B cell (primary cell): ENCODE measurements around the gene SIK3. TPM values are rescaled to one million over a fixed set of nuclear protein-coding genes. Genes with fewer than 3 reads are reported as not detected.

Experiments used
- ATAC-seq: fragments of 200-7000 bp; cut with Tn5 transposase; one replicate; pipeline ENCODE4 v1.10.0; 2021; ENCODE audit warnings: low read depth, mild to moderate bottlenecking, moderate number of reproducible peaks, moderate library complexity
- CTCF ChIA-PET: fragments of 350-600 bp; sonication (Branson Sonifier 250); formaldehyde crosslinking; loops from one replicate; lab custom pipeline; 2021; ENCODE audit warnings: antibody characterized with exemption, inconsistent platforms; lab: Charles Lee
- POLR2A ChIA-PET: fragments of 350-600 bp; sonication (Branson Sonifier 250); formaldehyde crosslinking; loops from one replicate; lab custom pipeline; 2021; ENCODE audit warnings: antibody characterized with exemption; lab: Charles Lee
- DNase-seq: peaks from one replicate; pipeline ENCODE4 v3.0.0; 2013
- H2AFZ ChIP-seq: 2 replicates; pipeline ENCODE4 v1.6.1; 2012; ENCODE audit warnings: mild to moderate bottlenecking, low read depth, low read length; ENCODE audit not compliant: insufficient read depth, poor library complexity, severe bottlenecking
- H3K27ac ChIP-seq, 2 donors: 1 replicate in 1 of 2; 2 replicates in 1 of 2; pipeline ENCODE4 v1.5.1; 2012 to 2013; ENCODE audit warnings: low read length in 2 of 2, mild to moderate bottlenecking in 2 of 2, moderate library complexity in 1 of 2
- H3K27me3 ChIP-seq, 4 experiments: fragments of 200-600 bp in 1 of 4; sonication (generic) in 1 of 4; replicated peaks in 1 of 4; 1 replicate in 2 of 4; 2 replicates in 2 of 4; pipeline versions ENCODE4 v1.6.1 to v1.7.0; 2013 to 2016; ENCODE audit warnings: low read length in 3 of 4, mild to moderate bottlenecking in 2 of 4, mixed read lengths in 1 of 4, moderate library complexity in 1 of 4; ENCODE audit not compliant: insufficient read depth in 4 of 4, control insufficient read depth in 3 of 4; ENCODE audit errors: control extremely low read depth in 1 of 4
- H3K36me3 ChIP-seq, 2 experiments: replicated peaks in 1 of 2; 1 replicate in 1 of 2; 2 replicates in 1 of 2; pipeline versions ENCODE4 v1.6.1 to v1.7.1; 2013; ENCODE audit warnings: low read length in 1 of 2; ENCODE audit not compliant: insufficient read depth in 2 of 2, control insufficient read depth in 1 of 2; ENCODE audit errors: control extremely low read depth in 1 of 2, extremely low read depth in 1 of 2
- H3K4me1 ChIP-seq, 2 donors: fragments of 200-600 bp in 1 of 2; sonication (generic) in 1 of 2; 1 replicate in 1 of 2; 2 replicates in 1 of 2; pipeline versions ENCODE4 v1.5.1 to v1.6.1; 2013 to 2017; ENCODE audit warnings: low read length in 2 of 2; ENCODE audit not compliant: control insufficient read depth in 2 of 2, insufficient read depth in 2 of 2
- H3K4me2 ChIP-seq: replicated peaks from 2 replicates; pipeline ENCODE3; 2012; ENCODE audit warnings: mild to moderate bottlenecking, low read depth, low read length; ENCODE audit not compliant: poor library complexity, severe bottlenecking
- H3K4me3 ChIP-seq, 5 experiments: fragments of 200-600 bp in 1 of 5; sonication (generic) in 1 of 5; 1 replicate in 3 of 5; 2 replicates in 2 of 5; pipeline versions ENCODE4 v1.5.1 to v1.7.0; 2011 to 2016; ENCODE audit warnings: low read length in 4 of 5, mild to moderate bottlenecking in 4 of 5, low read depth in 2 of 5, control low read depth in 1 of 5, moderate library complexity in 1 of 5; ENCODE audit not compliant: insufficient read depth in 1 of 5; ENCODE audit errors: control extremely low read depth in 1 of 5, extremely low read depth in 1 of 5
- H3K79me2 ChIP-seq: fragments of 200-600 bp; sonication (generic); one replicate; pipeline ENCODE4 v1.6.0; 2016; ENCODE audit warnings: low read length; ENCODE audit not compliant: control insufficient read depth, insufficient read depth
- H3K9ac ChIP-seq: fragments of 200-600 bp; sonication (generic); 2 replicates; pipeline ENCODE4 v1.6.1; 2017; ENCODE audit warnings: mild to moderate bottlenecking, low read length, moderate library complexity
- H3K9me3 ChIP-seq, 3 donors: one replicate each; pipeline versions ENCODE4 v1.6.1 to v1.7.1; 2013; ENCODE audit warnings: low read length in 2 of 3; ENCODE audit not compliant: control insufficient read depth in 2 of 3, insufficient read depth in 1 of 3; ENCODE audit errors: control extremely low read depth in 1 of 3
- H4K20me1 ChIP-seq: 2 replicates; pipeline ENCODE4 v1.6.0; 2012; ENCODE audit warnings: mild to moderate bottlenecking, low read length; ENCODE audit not compliant: insufficient read depth, control insufficient read depth, poor library complexity, severe bottlenecking
- H3K27ac Mint-ChIP-seq: one replicate; pipeline ENCODE4 v1.8.0; 2021; ENCODE audit warnings: mixed read lengths
- H3K27me3 Mint-ChIP-seq: one replicate; pipeline ENCODE4 v1.8.0; 2021; ENCODE audit warnings: mixed read lengths
- H3K4me1 Mint-ChIP-seq: one replicate; pipeline ENCODE4 v1.8.0; 2021; ENCODE audit warnings: mixed read lengths
- H3K4me3 Mint-ChIP-seq: one replicate; pipeline ENCODE4 v1.8.0; 2021; ENCODE audit warnings: mixed read lengths
- H3K9me3 Mint-ChIP-seq: one replicate; pipeline ENCODE4 v1.8.0; 2022; ENCODE audit warnings: mixed read lengths; ENCODE audit not compliant: insufficient read depth
- EZH2 ChIP-seq: IDR thresholded peaks from 2 replicates; pipeline ENCODE4 v1.6.1; 2012; ENCODE audit warnings: borderline replicate concordance, low read depth, mild to moderate bottlenecking, moderate library complexity, low read length; ENCODE audit not compliant: insufficient read depth, poor library complexity, severe bottlenecking
- WGBS: methylation state at CpG from one replicate; pipeline ENCODE4 v1.1.5; 2013; ENCODE audit warnings: missing lambda C conversion rate; ENCODE audit not compliant: insufficient coverage; 5-methylcytosine and 5-hydroxymethylcytosine counted together
- intact Hi-C: fragments of 100-400 bp; cut with micrococcal nuclease; formaldehyde crosslinking; loops from one replicate; pipeline ENCODE4 v1.10.0; 2022
- polyA plus RNA-seq: library from polyadenylated mRNA; depleted of rRNA; stranded (reverse); fragments of >200 nt; gene quantifications from 2 replicates; pipeline ENCODE4 v1.2.3, GENCODE V29; 2012
- total RNA-seq, 2 donors: library from RNA; stranded (reverse); fragments of 120-200 nt in 1 of 2; gene quantifications; 1 replicate in 1 of 2; 2 replicates in 1 of 2; pipeline versions ENCODE4 v1.2.3 to v1.2.4, GENCODE V29; 2013 to 2022
- TF ChIP-seq, protein P1 (sequence below): fragments of 200-600 bp; IDR thresholded peaks from one replicate; pipeline ENCODE4 v1.8.0; 2022; ENCODE audit warnings: antibody characterized with exemption, mild to moderate bottlenecking

The SIK3 gene
- total and polyA plus RNA-seq, 2 donors (not counting 1 experiment from before 2014, with no cell fraction given) = 36.5 to 180 TPM

DNA sequence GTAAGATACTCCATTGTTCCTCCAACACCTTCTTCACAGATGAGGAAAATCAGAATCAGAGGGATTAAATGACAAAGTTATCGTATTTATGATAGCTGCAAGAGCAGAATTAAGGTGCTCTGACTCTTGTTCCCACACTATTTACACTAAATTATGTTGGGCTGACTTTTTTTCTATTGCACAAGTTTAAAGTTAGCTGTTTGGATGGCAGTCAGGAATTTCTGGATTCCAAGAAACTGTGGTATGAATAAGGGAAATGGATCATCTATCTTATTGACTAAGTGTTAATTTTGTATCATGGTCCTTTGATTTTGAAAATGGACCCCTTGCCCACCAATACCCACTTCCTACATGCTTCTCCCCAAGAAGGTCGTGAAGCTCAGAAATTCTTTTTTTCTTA lies 240.9 kb downstream of the SIK3 start:
- peaks cover 13% of the 10 kb centered on the region for H3K79me2 ChIP-seq
- DNase-seq (no peak), ATAC-seq (no peak)
- no peak overlapping the region for H3K9ac ChIP-seq
- no CpG with 5 or more reads among the region's 2 CpGs for WGBS
- H4K20me1 ChIP-seq = peaks cover 51% of the 10 kb centered on the region
- Mint-ChIP-seq H3K4me3 (no peak overlapping the region), H3K9me3 (no peaks in the 10 kb centered on the region), H3K4me1 (peaks cover 33% of the 10 kb centered on the region), H3K27ac (no peak overlapping the region), H3K27me3 (no peaks in the 10 kb centered on the region)
- peaks cover 23 to 31% of the 10 kb centered on the region in 2 donors for H3K4me1 ChIP-seq
- no peaks in the 10 kb centered on the region for H3K27me3 ChIP-seq
- no peak overlapping the region for H3K27ac ChIP-seq
- POLR2A ChIA-PET = no interaction called here
- peaks cover 2 to 58% of the 10 kb centered on the region in 2 experiments for H3K36me3 ChIP-seq
- no peaks in the 10 kb centered on the region for H3K9me3 ChIP-seq
- H3K4me3 ChIP-seq = no peak overlapping the region
- intact Hi-C loops = no loop called here
- H3K4me2 ChIP-seq = no peak overlapping the region
- H2AFZ ChIP-seq = no peak overlapping the region
- CTCF ChIA-PET = interaction anchor here (0.8 to 2.1 kb wide), 2 partner anchors 23 to 249 kb away, joined by 4 to 7 read pairs; no protein-coding TSS in a partner anchor
- TF ChIP-seq EZH2 = no peak
- TF ChIP-seq, protein P1, sequence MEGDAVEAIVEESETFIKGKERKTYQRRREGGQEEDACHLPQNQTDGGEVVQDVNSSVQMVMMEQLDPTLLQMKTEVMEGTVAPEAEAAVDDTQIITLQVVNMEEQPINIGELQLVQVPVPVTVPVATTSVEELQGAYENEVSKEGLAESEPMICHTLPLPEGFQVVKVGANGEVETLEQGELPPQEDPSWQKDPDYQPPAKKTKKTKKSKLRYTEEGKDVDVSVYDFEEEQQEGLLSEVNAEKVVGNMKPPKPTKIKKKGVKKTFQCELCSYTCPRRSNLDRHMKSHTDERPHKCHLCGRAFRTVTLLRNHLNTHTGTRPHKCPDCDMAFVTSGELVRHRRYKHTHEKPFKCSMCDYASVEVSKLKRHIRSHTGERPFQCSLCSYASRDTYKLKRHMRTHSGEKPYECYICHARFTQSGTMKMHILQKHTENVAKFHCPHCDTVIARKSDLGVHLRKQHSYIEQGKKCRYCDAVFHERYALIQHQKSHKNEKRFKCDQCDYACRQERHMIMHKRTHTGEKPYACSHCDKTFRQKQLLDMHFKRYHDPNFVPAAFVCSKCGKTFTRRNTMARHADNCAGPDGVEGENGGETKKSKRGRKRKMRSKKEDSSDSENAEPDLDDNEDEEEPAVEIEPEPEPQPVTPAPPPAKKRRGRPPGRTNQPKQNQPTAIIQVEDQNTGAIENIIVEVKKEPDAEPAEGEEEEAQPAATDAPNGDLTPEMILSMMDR = no peak

DNA sequence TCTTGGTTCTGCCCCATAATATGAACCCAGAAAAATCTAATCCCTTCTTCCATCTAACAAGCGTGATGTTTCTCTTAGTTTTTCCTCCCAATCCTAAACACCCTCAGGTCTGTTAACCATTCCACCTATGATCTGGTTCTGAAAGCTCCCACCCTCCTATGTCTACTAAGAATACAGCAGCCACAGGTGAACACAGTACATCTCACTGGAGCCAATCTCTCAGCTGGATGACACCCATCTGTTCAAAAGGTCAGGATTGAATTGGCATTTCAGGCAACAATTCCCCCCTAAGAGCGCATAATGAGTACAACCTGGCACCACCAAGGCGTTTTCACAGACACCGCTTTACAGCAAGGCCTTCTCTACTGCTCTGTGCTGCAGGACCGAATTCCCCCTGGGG lies 241.8 kb downstream of the SIK3 start:
- peaks cover 32 to 40% of the 10 kb centered on the region in 2 donors for H3K4me1 ChIP-seq
- no peak overlapping the region for H3K9ac ChIP-seq
- POLR2A ChIA-PET = no interaction called here
- H3K36me3 ChIP-seq = peaks cover 2 to 49% of the 10 kb centered on the region in 2 experiments
- peaks cover 60% of the 10 kb centered on the region for H4K20me1 ChIP-seq
- Mint-ChIP-seq H3K4me3 (no peak overlapping the region), H3K4me1 (peaks cover 42% of the 10 kb centered on the region), H3K27me3 (no peaks in the 10 kb centered on the region), H3K9me3 (no peaks in the 10 kb centered on the region), H3K27ac (no peak overlapping the region)
- DNase-seq = no peak
- no peak for ATAC-seq
- intact Hi-C loops = no loop called here
- H3K9me3 ChIP-seq = no peaks in the 10 kb centered on the region
- CTCF ChIA-PET = interaction anchor here (2.1 kb wide), 1 partner anchor 23 kb away, joined by 7 read pairs; no protein-coding TSS in a partner anchor
- no peak overlapping the region for H3K4me2 ChIP-seq
- no peak overlapping the region for H3K27ac ChIP-seq
- peaks cover 13% of the 10 kb centered on the region for H3K79me2 ChIP-seq
- no peak overlapping the region for H3K4me3 ChIP-seq
- H2AFZ ChIP-seq = no peak overlapping the region
- H3K27me3 ChIP-seq = no peaks in the 10 kb centered on the region
- WGBS = 98% methylated on average over 5 of the region's 5 CpGs
- no peak for TF ChIP-seq EZH2
- TF ChIP-seq, protein P1 = no peak
